ENCODE data around the gene C11orf68.
A peak's percentile ranks its signal among the peaks of the same experiment; 100 is the strongest.

Gene C11orf68

DNA sequence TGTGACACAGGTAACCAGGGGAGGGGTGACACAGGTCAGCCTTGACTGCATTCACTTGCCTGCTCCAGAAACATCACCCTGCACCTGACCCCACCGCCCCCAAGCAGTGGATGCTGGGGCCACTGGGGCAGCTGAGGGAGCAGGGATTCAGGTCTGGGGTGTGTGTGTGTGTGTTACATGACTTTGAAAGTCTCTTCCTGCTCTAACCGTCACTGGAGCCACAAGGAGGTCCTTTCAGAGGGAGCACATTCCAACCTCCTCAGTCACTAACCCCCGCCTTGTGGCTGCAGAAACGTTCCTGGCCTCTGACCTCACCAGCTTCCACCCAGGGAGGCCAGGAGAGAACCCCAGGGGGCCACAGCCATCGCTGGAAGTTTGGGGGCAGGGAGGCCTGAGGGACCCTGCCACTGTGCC is 15.8 kb downstream of the C11orf68 start:
- TF ChIP-seq, protein P1, sequence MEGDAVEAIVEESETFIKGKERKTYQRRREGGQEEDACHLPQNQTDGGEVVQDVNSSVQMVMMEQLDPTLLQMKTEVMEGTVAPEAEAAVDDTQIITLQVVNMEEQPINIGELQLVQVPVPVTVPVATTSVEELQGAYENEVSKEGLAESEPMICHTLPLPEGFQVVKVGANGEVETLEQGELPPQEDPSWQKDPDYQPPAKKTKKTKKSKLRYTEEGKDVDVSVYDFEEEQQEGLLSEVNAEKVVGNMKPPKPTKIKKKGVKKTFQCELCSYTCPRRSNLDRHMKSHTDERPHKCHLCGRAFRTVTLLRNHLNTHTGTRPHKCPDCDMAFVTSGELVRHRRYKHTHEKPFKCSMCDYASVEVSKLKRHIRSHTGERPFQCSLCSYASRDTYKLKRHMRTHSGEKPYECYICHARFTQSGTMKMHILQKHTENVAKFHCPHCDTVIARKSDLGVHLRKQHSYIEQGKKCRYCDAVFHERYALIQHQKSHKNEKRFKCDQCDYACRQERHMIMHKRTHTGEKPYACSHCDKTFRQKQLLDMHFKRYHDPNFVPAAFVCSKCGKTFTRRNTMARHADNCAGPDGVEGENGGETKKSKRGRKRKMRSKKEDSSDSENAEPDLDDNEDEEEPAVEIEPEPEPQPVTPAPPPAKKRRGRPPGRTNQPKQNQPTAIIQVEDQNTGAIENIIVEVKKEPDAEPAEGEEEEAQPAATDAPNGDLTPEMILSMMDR (conservative IDR thresholded peaks at IDR 0.05; ENCODE audit: low read depth, low read length) = no peak
- peak; percentile 58 for DNase-seq (ENCODE audit: low read depth)
- no peak overlapping the region for H3K4me3 ChIP-seq (ENCODE audit: low read depth, low read length)

DNA sequence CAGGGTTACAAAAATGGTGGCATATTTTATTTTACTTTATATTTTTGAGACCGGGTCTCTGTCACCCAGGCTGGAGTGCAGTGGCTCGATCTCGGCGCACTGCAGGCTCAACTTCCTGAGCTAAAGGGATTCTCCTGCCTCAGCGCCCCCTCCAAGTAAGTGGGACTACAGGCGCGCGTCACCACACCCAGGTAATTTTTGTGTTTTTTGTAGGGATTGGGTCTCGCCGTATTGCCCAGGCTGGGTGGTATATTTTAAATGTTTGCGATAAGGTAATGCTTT is 18.0 kb downstream of the C11orf68 start:
- TF ChIP-seq, protein P1 (conservative IDR thresholded peaks at IDR 0.05; ENCODE audit: low read depth, low read length) = no peak
- H3K4me3 ChIP-seq (ENCODE audit: low read depth, low read length) = no peak overlapping the region
- DNase-seq (ENCODE audit: low read depth) = no peak

DNA sequence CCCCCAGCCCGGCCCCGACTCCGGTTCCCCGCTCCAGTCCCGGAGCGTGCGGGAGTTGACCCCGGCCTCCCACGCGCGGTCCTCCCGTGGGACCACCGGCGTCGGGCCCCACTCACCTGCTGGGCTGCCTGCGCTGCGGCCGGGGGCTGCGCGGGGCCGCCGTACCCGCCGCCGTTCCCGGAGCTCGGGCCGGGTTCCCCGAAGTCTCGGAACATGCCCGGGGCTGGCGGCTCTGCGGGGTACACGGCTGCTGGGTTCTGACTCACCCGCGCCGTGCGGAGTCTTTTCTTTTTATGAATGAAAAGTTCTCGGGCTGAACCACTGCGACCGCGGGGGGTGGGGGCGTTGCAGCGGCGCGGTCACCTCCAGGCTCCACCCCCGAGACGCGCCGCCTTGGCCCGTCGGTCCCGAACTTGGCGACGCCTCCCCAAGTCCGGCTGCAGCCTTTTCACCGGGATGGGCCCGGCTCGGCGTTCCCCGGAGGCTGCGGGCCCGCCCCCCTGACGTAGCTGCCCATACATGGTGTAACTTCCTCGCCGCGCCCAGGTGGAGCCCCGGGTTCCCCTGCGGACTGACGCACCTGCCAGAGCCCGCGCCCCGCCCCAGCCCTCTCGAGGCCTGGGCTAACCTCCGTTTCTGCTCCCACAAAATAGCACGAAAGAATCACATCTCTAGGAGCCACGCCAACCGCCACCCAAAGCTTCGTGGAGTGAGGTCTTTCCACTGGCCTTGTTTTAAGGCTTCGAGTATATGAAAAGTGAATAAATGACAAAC is 18.6 kb downstream of the C11orf68 start, which contains the start of gene FOSL1:
Gene FOSL1, minus strand, starts transcription at position 264 of the 774 bp plus-strand sequence. Its CDS starts 49 bp downstream, at position 215.
- H3K4me3 ChIP-seq (ENCODE audit: low read depth, low read length) = peak within 1 kb of the TSS; percentile 82
- TF ChIP-seq, protein P1 (conservative IDR thresholded peaks at IDR 0.05; ENCODE audit: low read depth, low read length) = no peak
- peak; percentile 97 for DNase-seq (ENCODE audit: low read depth)

DNA sequence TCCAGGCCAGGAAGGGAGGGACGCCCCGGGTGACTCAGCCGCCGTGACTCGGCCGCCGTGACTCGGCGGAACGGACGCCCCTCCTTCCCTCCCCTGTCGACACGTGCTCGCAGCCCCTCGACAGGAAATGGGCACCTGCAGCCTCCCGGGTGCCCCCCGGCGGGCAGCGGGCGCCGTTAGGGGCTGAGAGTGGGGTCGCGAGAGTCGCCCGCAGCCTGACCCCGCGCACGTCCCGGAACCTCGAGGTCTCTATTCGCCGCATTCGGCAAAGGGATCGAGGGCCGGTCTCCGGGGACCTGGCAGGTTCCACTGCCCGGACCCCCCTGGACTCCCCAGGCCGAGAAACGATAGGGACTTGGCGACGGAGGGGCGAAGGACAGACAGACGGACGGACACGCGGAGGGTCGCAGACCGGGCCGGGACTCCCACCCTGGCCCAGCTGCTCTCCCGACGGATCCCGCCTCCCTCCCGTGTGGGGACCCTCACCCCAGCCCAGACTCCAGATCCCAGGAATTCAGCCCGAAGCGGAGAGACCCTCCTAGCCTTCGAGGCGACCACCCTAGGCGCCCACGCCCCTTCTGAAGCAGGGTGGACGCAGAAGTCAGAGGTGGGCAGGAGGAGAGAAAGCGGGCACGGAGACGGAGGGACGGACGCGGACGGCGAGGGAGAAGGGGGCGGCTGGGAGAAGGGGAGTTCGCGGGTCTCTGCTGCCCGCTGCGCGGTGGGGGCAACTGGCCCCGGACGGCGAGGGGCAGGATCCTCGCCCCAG is 19.3 kb downstream of the C11orf68 start:
- peak; percentile 62 for DNase-seq (ENCODE audit: low read depth)
- H3K4me3 ChIP-seq (ENCODE audit: low read depth, low read length) = peak overlapping the region; percentile 82

DNA sequence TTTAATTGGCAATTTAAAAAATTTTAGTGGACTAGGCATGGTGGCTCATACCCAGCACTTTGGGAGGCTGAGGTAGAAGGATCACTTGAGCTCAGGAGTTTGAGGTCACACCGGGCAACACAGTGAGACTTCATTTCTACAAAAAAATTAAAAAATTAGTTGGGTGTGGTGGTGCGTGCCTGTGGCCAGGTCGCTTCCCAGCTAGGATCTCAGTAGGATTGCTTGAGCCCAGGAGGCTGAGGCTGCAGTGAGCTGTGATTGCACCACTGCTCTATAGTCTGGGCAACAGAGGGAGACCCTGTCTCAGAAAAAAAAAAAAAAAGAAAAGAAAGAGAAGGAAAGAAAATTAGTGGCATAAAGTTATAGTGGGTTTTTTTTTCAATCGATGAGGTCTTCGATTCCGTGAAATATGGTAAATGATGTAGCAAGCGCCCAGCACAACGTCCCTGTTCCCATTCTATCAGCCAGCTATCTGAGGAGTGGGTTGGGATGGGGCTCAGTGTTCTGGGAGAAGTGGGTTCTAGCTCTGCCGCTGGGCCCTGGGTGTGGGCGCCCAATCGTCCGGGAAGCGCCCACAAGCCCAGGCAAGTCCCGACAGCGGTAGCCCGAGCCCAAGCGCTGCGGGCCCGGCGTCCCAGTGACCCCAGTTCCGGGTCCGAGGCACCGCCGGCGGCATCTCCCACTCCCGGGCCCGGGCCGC is 20.1 kb downstream of the C11orf68 start:
- H3K4me3 ChIP-seq (ENCODE audit: low read depth, low read length) = peak overlapping the region; percentile 82
- DNase-seq (ENCODE audit: low read depth) = peak; percentile 34
- TF ChIP-seq, protein P1 (conservative IDR thresholded peaks at IDR 0.05; ENCODE audit: low read depth, low read length) = no peak

More for the DNA sequence above, 19.3 kb downstream of the C11orf68 start:
- TF ChIP-seq, protein P1 (conservative IDR thresholded peaks at IDR 0.05; ENCODE audit: low read depth, low read length) = no peak

DNA sequence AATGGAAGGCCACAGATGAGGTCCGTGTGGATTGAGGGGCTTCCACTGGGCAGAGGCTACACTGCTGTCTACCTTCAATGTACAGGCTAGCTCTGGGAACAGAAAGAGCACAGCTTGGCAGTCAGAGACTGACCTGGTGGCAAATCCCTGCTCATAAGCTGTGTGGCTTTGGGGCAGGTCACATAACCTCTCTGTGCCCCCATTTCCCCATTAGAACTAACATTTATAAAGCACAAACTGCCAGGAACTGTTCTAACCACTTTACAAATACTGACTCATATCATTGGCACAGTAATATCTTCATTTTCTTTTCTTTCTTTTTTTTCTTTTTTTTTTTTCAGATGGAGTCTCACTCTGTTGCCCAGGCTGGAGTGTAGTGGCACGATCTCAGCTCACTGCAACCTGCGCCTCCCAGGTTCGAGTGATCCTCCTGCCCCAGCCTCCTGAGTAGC is 21.8 kb downstream of the C11orf68 start:
- DNase-seq (ENCODE audit: low read depth) = no peak
- H3K4me3 ChIP-seq (ENCODE audit: low read depth, low read length) = no peak overlapping the region
- TF ChIP-seq, protein P1 (conservative IDR thresholded peaks at IDR 0.05; ENCODE audit: low read depth, low read length) = no peak
